Caco-2 (cell line): Measurements from ENCODE around the gene FAM174A. TPM values are rescaled to one million over a fixed set of nuclear protein-coding genes. Genes with fewer than 3 reads are reported as not detected.

Experiments used
- BruUV-seq: library from RNA; stranded (reverse); fragments of 400-500 nt; replicated peaks from 2 replicates; lab custom pipeline; 2021; lab: Mats Ljungman, UMichigan
- CTCF ChIA-PET: fragments of 300-600 bp; sonication (Branson Sonifier 250); formaldehyde crosslinking; loops from one replicate; lab custom pipeline; 2022; ENCODE audit warnings: antibody characterized with exemption; lab: Charles Lee
- POLR2A ChIA-PET: fragments of 300-600 bp; sonication (Branson Sonifier 250); formaldehyde crosslinking; loops from one replicate; lab custom pipeline; 2022; ENCODE audit warnings: antibody characterized with exemption; lab: Charles Lee
- DNase-seq, 2 experiments: peaks; one replicate each; pipeline versions ENCODE4 v3.0.0 to v3.0.0-alpha.2; 2020 to 2022
- H3K27me3 ChIP-seq: replicated peaks from 2 replicates; pipeline ENCODE4 v1.6.0; 2011; ENCODE audit warnings: low read length; ENCODE audit not compliant: control insufficient read depth, insufficient read depth
- H3K36me3 ChIP-seq: 2 replicates; pipeline ENCODE4 v1.5.1; 2011; ENCODE audit warnings: low read length; ENCODE audit not compliant: control insufficient read depth, insufficient read depth
- H3K4me1 ChIP-seq: fragments of 250-450 bp; sonication (Bioruptor Pico); 2 replicates; pipeline ENCODE4 v1.5.1; 2020; ENCODE audit warnings: mild to moderate bottlenecking
- H3K4me3 ChIP-seq: 2 replicates; pipeline ENCODE4 v1.5.1; 2011; ENCODE audit warnings: low read depth, mild to moderate bottlenecking, control low read depth, low read length
- H3K9me3 ChIP-seq: fragments of 250-450 bp; sonication (Bioruptor Pico); 2 replicates; pipeline ENCODE4 v1.5.1; 2020; ENCODE audit warnings: mild to moderate bottlenecking, moderate library complexity
- H3K27ac Mint-ChIP-seq: one replicate; pipeline ENCODE4 v1.8.0; 2022; ENCODE audit warnings: mixed read lengths; ENCODE audit not compliant: unreplicated experiment
- H3K27me3 Mint-ChIP-seq: one replicate; pipeline ENCODE4 v1.8.0; 2022; ENCODE audit warnings: mixed read lengths; ENCODE audit not compliant: insufficient read depth, unreplicated experiment
- H3K36me3 Mint-ChIP-seq: one replicate; pipeline ENCODE4 v1.8.0; 2022; ENCODE audit warnings: mild to moderate bottlenecking, mixed read lengths; ENCODE audit not compliant: insufficient read depth, unreplicated experiment
- H3K4me1 Mint-ChIP-seq: one replicate; pipeline ENCODE4 v1.8.0; 2022; ENCODE audit warnings: low read depth, mixed read lengths; ENCODE audit not compliant: unreplicated experiment
- H3K4me3 Mint-ChIP-seq: one replicate; pipeline ENCODE4 v1.8.0; 2022; ENCODE audit warnings: mild to moderate bottlenecking, moderate library complexity, mixed read lengths; ENCODE audit not compliant: unreplicated experiment
- H3K9me3 Mint-ChIP-seq: one replicate; pipeline ENCODE4 v1.8.0; 2022; ENCODE audit warnings: mixed read lengths; ENCODE audit not compliant: unreplicated experiment
- CTCF ChIP-seq, 2 experiments: fragments of 200-600 bp in 1 of 2; IDR thresholded peaks; 1 replicate in 1 of 2; 2 replicates in 1 of 2; pipeline versions ENCODE4 v1.5.1 to v1.8.0; 2011 to 2022; ENCODE audit warnings: antibody characterized with exemption in 1 of 2, control low read depth in 1 of 2, inconsistent platforms in 1 of 2, low read depth in 1 of 2, low read length in 1 of 2, mild to moderate bottlenecking in 1 of 2, moderate library complexity in 1 of 2; ENCODE audit not compliant: insufficient read depth in 1 of 2, severe bottlenecking in 1 of 2, unreplicated experiment in 1 of 2
- intact Hi-C: fragments of 100-400 bp; cut with micrococcal nuclease; formaldehyde crosslinking; loops from one replicate; pipeline ENCODE4 v1.10.0; 2022; ENCODE audit not compliant: unreplicated experiment
- total RNA-seq: library from RNA; stranded (reverse); gene quantifications from 2 replicates; pipeline ENCODE4 v1.2.3, GENCODE V29; 2022

FAM174A gene
- total RNA-seq, 1 experiment from 2014 or later = 4.3 TPM

GRCh38 chr5:100502684-100503083 is 32.5 kb upstream of the FAM174A start:
- Mint-ChIP-seq H3K27me3 (no peaks in the 10 kb centered on the region), H3K4me3 (no peak overlapping the region), H3K36me3 (no peaks in the 10 kb centered on the region), H3K4me1 (no peaks in the 10 kb centered on the region), H3K27ac (no peak overlapping the region), H3K9me3 (no peaks in the 10 kb centered on the region)
- Histone ChIP-seq H3K36me3 (no peaks in the 10 kb centered on the region), H3K9me3 (no peaks in the 10 kb centered on the region), H3K4me3 (no peak overlapping the region), H3K27me3 (no peaks in the 10 kb centered on the region), H3K4me1 (no peaks in the 10 kb centered on the region)
- intact Hi-C loops = no loop called here
- no TSS peak for BruUV-seq
- CTCF ChIA-PET = no interaction called here
- no peak for DNase-seq
- no peak for TF ChIP-seq CTCF (IDR thresholded peaks at IDR 0.05; ENCODE audit: insufficient read depth in 1 of 2, low read depth in 1 of 2, low read length in 1 of 2, severe bottlenecking in 1 of 2, unreplicated experiment in 1 of 2)
- POLR2A ChIA-PET = no interaction called here

GRCh38 chr5:100505984-100506670 is 29.0 kb upstream of the FAM174A start:
- intact Hi-C loops = no loop called here
- Histone ChIP-seq H3K27me3 (no peaks in the 10 kb centered on the region), H3K9me3 (no peaks in the 10 kb centered on the region), H3K4me1 (no peaks in the 10 kb centered on the region), H3K36me3 (no peaks in the 10 kb centered on the region), H3K4me3 (no peak overlapping the region)
- no peaks in the 10 kb centered on the region for H3K36me3 Mint-ChIP-seq
- H3K27ac Mint-ChIP-seq = no peak overlapping the region
- no peak for DNase-seq
- CTCF ChIA-PET = no interaction called here
- no peak overlapping the region for H3K4me3 Mint-ChIP-seq
- no TSS peak for BruUV-seq
- POLR2A ChIA-PET = no interaction called here
- H3K27me3 Mint-ChIP-seq = no peaks in the 10 kb centered on the region
- no peak for TF ChIP-seq CTCF (IDR thresholded peaks at IDR 0.05; ENCODE audit: insufficient read depth in 1 of 2, low read depth in 1 of 2, low read length in 1 of 2, severe bottlenecking in 1 of 2, unreplicated experiment in 1 of 2)
- H3K4me1 Mint-ChIP-seq = no peaks in the 10 kb centered on the region
- H3K9me3 Mint-ChIP-seq = no peaks in the 10 kb centered on the region

- POLR2A ChIA-PET = no interaction called here
- Mint-ChIP-seq H3K36me3 (no peaks in the 10 kb centered on the region), H3K4me3 (no peak overlapping the region), H3K27ac (no peak overlapping the region), H3K27me3 (no peaks in the 10 kb centered on the region), H3K4me1 (no peaks in the 10 kb centered on the region), H3K9me3 (no peaks in the 10 kb centered on the region)
- Histone ChIP-seq H3K27me3 (no peaks in the 10 kb centered on the region), H3K4me1 (no peaks in the 10 kb centered on the region), H3K36me3 (no peaks in the 10 kb centered on the region), H3K9me3 (no peaks in the 10 kb centered on the region), H3K4me3 (no peak overlapping the region)
- TF ChIP-seq CTCF (IDR thresholded peaks at IDR 0.05; ENCODE audit: insufficient read depth in 1 of 2, low read depth in 1 of 2, low read length in 1 of 2, severe bottlenecking in 1 of 2, unreplicated experiment in 1 of 2) = no peak
- BruUV-seq = no TSS peak
- CTCF ChIA-PET = no interaction called here
- intact Hi-C loops = no loop called here
- DNase-seq = no peak
Measured at GRCh38 chr5:100516285-100516684, 18.9 kb upstream of the FAM174A start.
